Activated naive CD4-positive, alpha-beta T cell treated with anti-CD3 and anti-CD28 coated beads for 36 hours (primary cell): ENCODE measurements around the gene RAB17. TPM values are rescaled to one million over a fixed set of nuclear protein-coding genes. Genes with fewer than 3 reads are reported as not detected.

Experiments used
- CTCF ChIA-PET: fragments of 350-600 bp; sonication (Branson Sonifier 250); formaldehyde crosslinking; loops from one replicate; lab custom pipeline; 2021; ENCODE audit warnings: antibody characterized with exemption; lab: Charles Lee
- DNase-seq: peaks from one replicate; pipeline ENCODE4 v3.0.0-alpha.2; 2020
- H3K27ac Mint-ChIP-seq: one replicate; pipeline ENCODE4 v1.8.0; 2021; ENCODE audit warnings: mild to moderate bottlenecking, mixed read lengths
- H3K27me3 Mint-ChIP-seq: one replicate; pipeline ENCODE4 v1.8.0; 2021; ENCODE audit warnings: low read depth, mixed read lengths
- H3K36me3 Mint-ChIP-seq: one replicate; pipeline ENCODE4 v1.8.0; 2021; ENCODE audit warnings: low read depth, mixed read lengths
- H3K4me1 Mint-ChIP-seq: one replicate; pipeline ENCODE4 v1.8.0; 2021; ENCODE audit warnings: low read depth, mixed read lengths
- H3K4me3 Mint-ChIP-seq: one replicate; pipeline ENCODE4 v1.8.0; 2021; ENCODE audit warnings: mild to moderate bottlenecking, moderate library complexity, mixed read lengths
- H3K9me3 Mint-ChIP-seq: one replicate; pipeline ENCODE4 v1.8.0; 2021; ENCODE audit warnings: mixed read lengths
- intact Hi-C: fragments of 100-400 bp; cut with micrococcal nuclease; formaldehyde crosslinking; loops from one replicate; pipeline ENCODE4 v1.15.1; 2023
- total RNA-seq, 2 experiments: library from RNA; stranded (reverse); gene quantifications; one replicate each; pipeline ENCODE4 v1.2.3, GENCODE V29; 2021

RAB17 gene
- total RNA-seq, 2 experiments from 2014 or later = not detected

GRCh38 chr2:237569896-237570295 lies 20.6 kb downstream of the RAB17 start:
- Mint-ChIP-seq H3K27me3 (no peaks in the 10 kb centered on the region), H3K4me3 (no peak overlapping the region), H3K9me3 (no peaks in the 10 kb centered on the region), H3K4me1 (peaks cover 5% of the 10 kb centered on the region), H3K27ac (no peak overlapping the region), H3K36me3 (no peaks in the 10 kb centered on the region)
- DNase-seq = no peak
- CTCF ChIA-PET = interaction anchor here (8.5 kb wide), 1 partner anchor 58 kb away, joined by 300 read pairs; no protein-coding TSS in a partner anchor
- intact Hi-C loops = loop anchor here (10.0 kb wide), 1 partner anchor 445 kb away; no protein-coding TSS in a partner anchor

DNA sequence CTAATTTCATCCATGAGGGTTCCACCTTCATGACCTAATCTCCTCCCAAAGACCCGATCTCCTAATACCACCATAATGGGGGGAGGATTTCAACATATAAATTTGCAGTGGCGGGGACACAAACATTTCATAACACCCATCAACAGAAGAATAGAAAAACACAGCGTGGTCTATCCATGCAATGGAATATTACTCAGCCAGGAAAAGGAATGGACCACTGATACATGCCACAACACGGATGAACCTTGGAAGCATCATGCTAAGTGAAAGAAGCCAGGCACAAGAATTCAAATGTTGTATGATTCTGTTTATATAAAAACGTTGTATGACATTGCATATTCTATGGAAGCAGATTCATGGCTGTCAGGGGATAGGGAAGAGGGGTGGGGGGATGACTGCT lies 21.5 kb downstream of the RAB17 start:
- DNase-seq = no peak

GRCh38 chr2:237568121-237568660 lies 22.3 kb downstream of the RAB17 start:
- Mint-ChIP-seq H3K27ac (no peak overlapping the region), H3K36me3 (no peaks in the 10 kb centered on the region), H3K9me3 (no peaks in the 10 kb centered on the region), H3K4me3 (no peak overlapping the region), H3K27me3 (no peaks in the 10 kb centered on the region), H3K4me1 (peaks cover 5% of the 10 kb centered on the region)
- intact Hi-C loops = no loop called here
- CTCF ChIA-PET = interaction anchor here (2.6 kb wide), 1 partner anchor 56 kb away, joined by 18 read pairs; no protein-coding TSS in a partner anchor
- DNase-seq = no peak

More for the DNA sequence above, 21.5 kb downstream of the RAB17 start:
- no peak overlapping the region for H3K27ac Mint-ChIP-seq
- H3K4me1 Mint-ChIP-seq = peaks cover 5% of the 10 kb centered on the region
- intact Hi-C loops = no loop called here
- H3K4me3 Mint-ChIP-seq = no peak overlapping the region
- no peaks in the 10 kb centered on the region for H3K36me3 Mint-ChIP-seq
- H3K27me3 Mint-ChIP-seq = no peaks in the 10 kb centered on the region
- no peaks in the 10 kb centered on the region for H3K9me3 Mint-ChIP-seq
- CTCF ChIA-PET = interaction anchor here (2.6 kb wide), 1 partner anchor 57 kb away, joined by 18 read pairs; no protein-coding TSS in a partner anchor

- peaks cover 5% of the 10 kb centered on the region for H3K4me1 Mint-ChIP-seq
- intact Hi-C loops = no loop called here
Measured at GRCh38 chr2:237567276-237568029, 23.1 kb downstream of the RAB17 start.

DNA sequence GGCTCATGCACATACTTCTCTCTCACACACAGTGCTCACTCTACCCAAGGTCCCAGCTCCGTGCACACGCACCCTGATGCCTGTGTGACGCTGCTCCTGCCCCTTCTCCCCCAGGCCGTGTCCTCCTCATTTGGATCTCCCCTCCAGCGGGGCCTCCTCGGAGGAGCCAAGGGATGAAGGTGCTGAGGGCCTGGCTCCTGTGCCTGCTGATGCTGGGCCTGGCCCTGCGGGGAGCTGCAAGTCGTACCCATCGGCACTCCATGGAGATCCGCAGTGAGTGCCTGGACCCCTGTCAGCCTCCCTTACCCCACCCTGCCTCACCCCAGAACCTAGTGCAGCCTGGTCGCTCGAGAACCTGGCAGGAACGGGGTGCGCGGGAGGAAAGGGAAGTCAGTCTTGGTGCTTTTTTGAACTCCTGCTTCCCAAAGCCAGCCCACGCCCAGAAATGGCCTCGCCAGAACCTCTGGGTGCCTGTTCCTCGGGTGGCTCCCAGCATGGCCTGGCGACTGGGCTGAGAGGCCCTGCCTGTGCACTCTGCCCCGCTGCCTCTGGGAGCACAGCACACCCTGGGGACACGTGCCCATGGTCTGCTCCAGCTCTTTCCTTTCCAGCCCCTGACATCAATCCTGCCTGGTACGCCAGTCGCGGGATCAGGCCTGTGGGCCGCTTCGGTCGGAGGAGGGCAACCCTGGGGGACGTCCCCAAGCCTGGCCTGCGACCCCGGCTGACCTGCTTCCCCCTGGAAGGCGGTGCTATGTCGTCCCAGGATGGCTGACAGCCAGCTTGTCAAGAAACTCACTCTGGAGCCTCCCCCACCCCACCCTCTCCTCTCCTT lies 23.9 kb downstream of the RAB17 start, which contains the start of gene PRLH:
PRLH (plus strand) TSS at position 174 of the 835 bp plus-strand sequence; CDS start at position 174, 0 bp downstream.
- CTCF ChIA-PET = interaction anchor here (2.6 kb wide), 1 partner anchor 54 kb away, joined by 18 read pairs; no protein-coding TSS in a partner anchor
- DNase-seq = no peak
- Mint-ChIP-seq H3K4me3 (no peak within 1 kb of the TSS), H3K27me3 (no peaks in the 10 kb centered on the region), H3K4me1 (peaks cover under 1% of the 10 kb centered on the region), H3K9me3 (no peaks in the 10 kb centered on the region), H3K36me3 (no peaks in the 10 kb centered on the region), H3K27ac (no peak within 1 kb of the TSS)
- intact Hi-C loops = no loop called here

More at GRCh38 chr2:237567276-237568029, 23.1 kb downstream of the RAB17 start:
- Mint-ChIP-seq H3K4me3 (no peak overlapping the region), H3K27me3 (no peaks in the 10 kb centered on the region), H3K36me3 (no peaks in the 10 kb centered on the region), H3K9me3 (no peaks in the 10 kb centered on the region), H3K27ac (no peak overlapping the region)
- no peak for DNase-seq
- CTCF ChIA-PET = interaction anchor here (2.6 kb wide), 1 partner anchor 55 kb away, joined by 18 read pairs; no protein-coding TSS in a partner anchor

DNA sequence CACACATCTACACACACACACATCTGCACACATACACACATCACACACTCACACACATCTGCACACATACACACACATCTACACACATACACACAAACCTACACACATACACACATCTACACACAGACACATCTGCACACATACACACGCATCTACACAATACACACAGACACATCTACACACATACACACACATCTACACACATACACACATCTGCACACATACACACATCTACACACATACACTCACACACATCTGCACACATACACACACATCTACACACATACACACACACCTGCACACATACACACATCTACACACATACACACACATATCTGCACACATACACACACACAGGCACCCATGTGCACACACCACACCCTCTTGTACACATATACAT lies 24.6 kb downstream of the RAB17 start:
- DNase-seq = no peak
- CTCF ChIA-PET = no interaction called here
- no peaks in the 10 kb centered on the region for H3K9me3 Mint-ChIP-seq
- no peaks in the 10 kb centered on the region for H3K36me3 Mint-ChIP-seq
- no peaks in the 10 kb centered on the region for H3K4me1 Mint-ChIP-seq
- intact Hi-C loops = no loop called here
- H3K27me3 Mint-ChIP-seq = no peaks in the 10 kb centered on the region
- H3K4me3 Mint-ChIP-seq = no peak overlapping the region
- H3K27ac Mint-ChIP-seq = no peak overlapping the region

DNA sequence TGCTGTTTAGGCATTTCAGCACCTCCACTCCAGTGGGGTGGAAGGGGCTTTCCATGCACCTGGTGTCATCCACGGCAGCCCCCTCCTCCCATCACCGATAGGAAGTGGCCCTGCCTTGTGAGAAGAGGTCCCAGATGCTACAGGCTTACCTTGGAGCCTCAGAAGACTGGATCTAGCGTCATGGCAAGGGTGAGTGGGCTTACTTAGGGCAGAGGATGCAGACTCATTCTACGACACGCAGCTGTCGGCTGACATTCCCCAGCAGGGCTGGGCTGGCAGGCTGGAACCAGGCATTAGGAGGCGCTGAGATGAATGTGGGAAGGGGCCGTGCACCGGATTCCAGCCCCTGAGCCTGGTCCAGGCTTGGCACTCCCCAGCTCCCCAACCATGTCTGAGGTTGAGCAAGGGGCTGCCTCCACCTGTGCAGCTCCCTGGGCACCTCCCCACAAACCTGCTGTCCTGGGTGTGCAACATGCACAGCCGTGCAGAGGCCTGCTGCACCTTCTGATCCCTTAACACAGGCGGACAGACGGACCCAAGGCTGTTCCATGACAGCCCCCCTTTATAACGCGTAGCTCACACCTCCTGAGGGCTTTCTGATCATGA lies 25.9 kb downstream of the RAB17 start:
- no peaks in the 10 kb centered on the region for H3K27me3 Mint-ChIP-seq
- CTCF ChIA-PET = interaction anchor here (1.3 kb wide), 1 partner anchor 9 kb away, joined by 5 read pairs; no protein-coding TSS in a partner anchor
- H3K9me3 Mint-ChIP-seq = no peaks in the 10 kb centered on the region
- H3K36me3 Mint-ChIP-seq = no peaks in the 10 kb centered on the region
- no peaks in the 10 kb centered on the region for H3K4me1 Mint-ChIP-seq
- H3K4me3 Mint-ChIP-seq = no peak overlapping the region
- intact Hi-C loops = no loop called here
- H3K27ac Mint-ChIP-seq = no peak overlapping the region
- no peak for DNase-seq

- CTCF ChIA-PET = interaction anchor here (1.8 kb wide), 1 partner anchor 51 kb away, joined by 6 read pairs; no protein-coding TSS in a partner anchor
- Mint-ChIP-seq H3K27ac (no peak overlapping the region), H3K4me1 (no peaks in the 10 kb centered on the region), H3K9me3 (no peaks in the 10 kb centered on the region), H3K4me3 (no peak overlapping the region), H3K36me3 (no peaks in the 10 kb centered on the region), H3K27me3 (peaks cover 3% of the 10 kb centered on the region)
- intact Hi-C loops = no loop called here
- no peak for DNase-seq
Measured at GRCh38 chr2:237563816-237564215, 26.7 kb downstream of the RAB17 start.

DNA sequence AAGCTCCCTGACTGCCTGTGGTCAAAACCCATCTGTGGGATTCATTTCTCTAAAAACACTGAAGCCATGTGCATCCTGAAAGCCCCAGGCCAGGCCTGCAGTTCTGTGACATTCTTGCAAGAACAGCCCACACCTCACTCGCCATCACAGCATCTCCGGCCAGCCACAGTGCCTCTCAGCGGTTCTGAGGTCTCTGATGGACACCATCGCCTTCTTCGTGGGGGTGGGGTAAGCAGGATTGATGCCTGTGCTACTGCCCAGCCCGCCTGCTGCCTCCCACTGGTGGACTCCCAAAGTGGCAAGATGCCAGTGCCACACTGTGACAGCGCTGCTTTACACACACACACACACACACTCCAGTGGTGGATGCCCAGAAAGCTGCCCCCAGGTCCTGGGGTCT lies 29.3 kb downstream of the RAB17 start:
- no peaks in the 10 kb centered on the region for H3K36me3 Mint-ChIP-seq
- H3K4me1 Mint-ChIP-seq = peaks cover 13% of the 10 kb centered on the region
- no peak overlapping the region for H3K4me3 Mint-ChIP-seq
- peaks cover 2% of the 10 kb centered on the region for H3K9me3 Mint-ChIP-seq
- intact Hi-C loops = no loop called here
- H3K27ac Mint-ChIP-seq = no peak overlapping the region
- DNase-seq = no peak
- H3K27me3 Mint-ChIP-seq = peaks cover 5% of the 10 kb centered on the region
- CTCF ChIA-PET = interaction anchor here (1.0 to 2.9 kb wide), 2 partner anchors 10 to 48 kb away, joined by 3 to 17 read pairs; no protein-coding TSS in a partner anchor

DNA sequence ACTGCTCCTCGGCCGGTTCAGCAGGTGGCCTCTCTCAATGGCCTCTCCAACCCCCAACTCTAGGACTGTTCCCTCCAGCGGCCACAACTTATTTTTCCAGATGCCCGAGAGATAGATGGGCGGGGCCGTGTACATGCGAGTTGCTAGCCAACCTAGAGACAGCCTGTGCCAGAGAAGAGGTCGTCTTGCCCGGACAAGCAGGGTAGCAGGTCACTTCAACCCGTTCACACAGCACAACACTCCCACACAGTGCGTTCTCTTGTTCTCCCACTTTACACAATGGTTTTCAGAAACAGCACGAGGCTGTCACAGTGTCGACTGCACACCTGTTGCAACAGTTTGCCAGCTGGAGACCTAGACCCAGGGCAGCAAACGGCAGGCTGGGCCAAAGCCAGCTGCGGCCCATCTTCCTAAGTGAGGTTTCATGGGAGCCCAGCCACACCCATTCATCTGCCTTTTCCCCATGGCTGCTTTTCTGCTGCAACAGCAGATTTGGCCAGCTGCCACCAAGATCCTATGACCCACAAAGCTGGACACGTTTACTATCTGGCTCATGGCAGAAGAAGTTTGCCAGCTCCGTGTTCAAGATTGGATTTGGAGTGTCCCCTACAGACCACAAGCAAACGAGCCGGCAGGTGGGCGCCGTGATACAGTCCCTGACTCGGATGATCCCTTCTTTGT lies 31.4 kb downstream of the RAB17 start:
- Mint-ChIP-seq H3K27me3 (peaks cover 7% of the 10 kb centered on the region), H3K4me3 (no peak overlapping the region), H3K9me3 (peaks cover 10% of the 10 kb centered on the region), H3K36me3 (no peaks in the 10 kb centered on the region), H3K27ac (no peak overlapping the region), H3K4me1 (peaks cover 13% of the 10 kb centered on the region)
- DNase-seq = no peak
- intact Hi-C loops = loop anchor here (5.0 kb wide), 1 partner anchor 407 kb away; no protein-coding TSS in a partner anchor
- CTCF ChIA-PET = interaction anchor here (0.9 to 2.0 kb wide), 3 partner anchors 13 to 47 kb away, joined by 3 to 13 read pairs (median 6); no protein-coding TSS in a partner anchor

DNA sequence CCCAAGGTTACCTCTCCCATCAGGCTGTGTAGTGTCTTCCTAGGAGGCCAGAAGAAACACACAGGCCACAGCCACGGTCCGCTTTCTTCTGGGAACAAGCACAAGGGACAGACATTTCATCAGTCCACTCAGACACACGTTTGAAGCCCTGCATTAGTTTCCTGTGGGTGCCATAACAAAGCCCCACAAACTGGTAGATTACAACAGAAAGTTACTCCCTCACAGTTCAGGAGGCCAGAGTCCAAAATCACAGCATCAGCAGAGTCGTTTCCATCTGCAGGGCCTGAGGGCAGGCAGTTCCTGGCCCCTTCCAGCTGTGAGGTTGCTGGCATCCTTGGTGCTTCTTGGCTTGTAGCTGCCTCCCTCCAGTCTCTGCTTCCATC lies 32.9 kb downstream of the RAB17 start:
- peak overlapping the region; percentile 62 for H3K27ac Mint-ChIP-seq

More for the DNA sequence above, 32.9 kb downstream of the RAB17 start:
- Mint-ChIP-seq H3K36me3 (no peaks in the 10 kb centered on the region), H3K9me3 (peaks cover 10% of the 10 kb centered on the region), H3K27me3 (peaks cover 7% of the 10 kb centered on the region), H3K4me3 (no peak overlapping the region), H3K4me1 (peaks cover 13% of the 10 kb centered on the region)
- intact Hi-C loops = loop anchor here (1.0 to 5.0 kb wide), 4 partner anchors 15 to 405 kb away; no protein-coding TSS in a partner anchor
- no peak for DNase-seq
- CTCF ChIA-PET = interaction anchor here (1.0 to 2.0 kb wide), 3 partner anchors 16 to 273 kb away, joined by 3 to 13 read pairs (median 3); no protein-coding TSS in a partner anchor
